ENCODE data around the gene GLP1R. TPM values are rescaled to one million over a fixed set of nuclear protein-coding genes. Genes with fewer than 3 reads are reported as not detected.

GLP1R gene
- total RNA-seq, 1 experiment from 2014 or later: not detected

GRCh38 chr6:39059496-39060310, 11.1 kb downstream of the GLP1R start:
- no peak for DNase-seq (ENCODE audit: low spot score)
- in situ Hi-C loops (cut with HindIII; ENCODE audit: low sequenced_read_pairs): no loop called here

GRCh38 chr6:39060467-39061160, 12.0 kb downstream of the GLP1R start:
- no peak for DNase-seq (ENCODE audit: low spot score)
- in situ Hi-C loops (cut with HindIII; ENCODE audit: low sequenced_read_pairs): no loop called here

GRCh38 chr6:39061182-39061581, 12.6 kb downstream of the GLP1R start:
- in situ Hi-C loops (cut with HindIII; ENCODE audit: low sequenced_read_pairs): no loop called here
- no peak for DNase-seq (ENCODE audit: low spot score)

- DNase-seq (ENCODE audit: low spot score): no peak
- in situ Hi-C loops (cut with HindIII; ENCODE audit: low sequenced_read_pairs): no loop called here
Observed at GRCh38 chr6:39061588-39061987, 13.0 kb downstream of the GLP1R start.

GRCh38 chr6:39062014-39062740, 13.6 kb downstream of the GLP1R start:
- no peak for DNase-seq (ENCODE audit: low spot score)
- in situ Hi-C loops (cut with HindIII; ENCODE audit: low sequenced_read_pairs): no loop called here

- in situ Hi-C loops (cut with HindIII; ENCODE audit: low sequenced_read_pairs): no loop called here
- no peak for DNase-seq (ENCODE audit: low spot score)
Observed at GRCh38 chr6:39063526-39063925, 14.9 kb downstream of the GLP1R start.

DNA sequence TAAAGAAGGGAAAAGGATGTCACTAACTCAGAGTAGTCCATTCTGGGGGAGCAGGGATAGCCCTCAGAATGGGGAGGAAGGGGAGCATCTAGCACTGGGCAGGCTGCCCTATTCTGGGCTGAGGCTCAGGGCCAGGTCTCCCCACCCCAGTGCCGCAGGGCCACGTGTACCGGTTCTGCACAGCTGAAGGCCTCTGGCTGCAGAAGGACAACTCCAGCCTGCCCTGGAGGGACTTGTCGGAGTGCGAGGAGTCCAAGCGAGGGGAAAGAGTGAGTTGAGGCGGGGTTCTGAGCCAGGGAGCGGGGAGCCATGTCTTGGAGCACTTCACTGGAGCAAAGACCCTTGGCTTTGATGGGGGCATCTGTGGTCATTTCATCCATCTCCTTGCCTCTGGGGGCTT, 17.0 kb downstream of the GLP1R start:
- in situ Hi-C loops (cut with HindIII; ENCODE audit: low sequenced_read_pairs): no loop called here
- no peak for DNase-seq (ENCODE audit: low spot score)

- no peak for DNase-seq (ENCODE audit: low spot score)
- in situ Hi-C loops (cut with HindIII; ENCODE audit: low sequenced_read_pairs): no loop called here
Observed at GRCh38 chr6:39068391-39068790, 19.8 kb downstream of the GLP1R start.

GRCh38 chr6:39072830-39073229, 24.2 kb downstream of the GLP1R start:
- in situ Hi-C loops (cut with HindIII; ENCODE audit: low sequenced_read_pairs): no loop called here
- DNase-seq (ENCODE audit: low spot score): no peak

DNA sequence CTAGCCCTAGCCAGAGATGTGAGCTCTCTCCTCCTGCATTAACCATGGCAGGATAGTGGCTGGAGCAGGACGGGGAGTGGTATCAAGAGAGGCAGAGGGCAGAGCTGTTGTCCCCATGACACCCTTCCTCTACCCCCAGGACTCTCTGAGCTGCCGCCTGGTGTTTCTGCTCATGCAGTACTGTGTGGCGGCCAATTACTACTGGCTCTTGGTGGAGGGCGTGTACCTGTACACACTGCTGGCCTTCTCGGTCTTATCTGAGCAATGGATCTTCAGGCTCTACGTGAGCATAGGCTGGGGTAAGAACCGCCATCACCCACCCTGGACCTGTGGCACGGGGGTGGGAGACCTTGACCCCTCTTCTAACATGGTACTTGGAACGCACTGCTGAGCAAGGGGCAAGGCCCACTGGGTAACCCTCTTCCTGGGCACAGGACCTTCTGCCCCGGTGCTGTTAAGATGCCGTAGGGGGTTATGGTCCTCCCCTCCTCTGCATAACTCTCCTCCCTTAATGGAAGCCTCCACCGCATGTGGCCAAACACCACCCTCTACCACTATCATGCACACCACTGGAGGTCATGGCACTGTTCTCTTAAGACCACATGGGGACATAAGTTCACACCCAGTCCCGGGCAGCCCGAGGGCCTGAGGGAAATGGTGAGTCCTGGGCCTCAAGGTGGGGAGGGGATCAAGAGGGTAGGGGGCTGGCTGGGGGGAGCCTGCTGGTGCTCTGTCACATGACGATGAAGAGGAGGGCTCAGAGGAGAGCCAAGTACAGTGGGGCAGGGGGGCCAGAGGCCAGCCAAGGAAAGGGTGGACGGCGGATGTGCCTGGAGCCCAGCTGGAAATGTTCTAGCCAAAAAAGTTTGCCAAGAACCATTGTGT, 25.1 kb downstream of the GLP1R start:
- in situ Hi-C loops (cut with HindIII; ENCODE audit: low sequenced_read_pairs): no loop called here
- no peak for DNase-seq (ENCODE audit: low spot score)

DNA sequence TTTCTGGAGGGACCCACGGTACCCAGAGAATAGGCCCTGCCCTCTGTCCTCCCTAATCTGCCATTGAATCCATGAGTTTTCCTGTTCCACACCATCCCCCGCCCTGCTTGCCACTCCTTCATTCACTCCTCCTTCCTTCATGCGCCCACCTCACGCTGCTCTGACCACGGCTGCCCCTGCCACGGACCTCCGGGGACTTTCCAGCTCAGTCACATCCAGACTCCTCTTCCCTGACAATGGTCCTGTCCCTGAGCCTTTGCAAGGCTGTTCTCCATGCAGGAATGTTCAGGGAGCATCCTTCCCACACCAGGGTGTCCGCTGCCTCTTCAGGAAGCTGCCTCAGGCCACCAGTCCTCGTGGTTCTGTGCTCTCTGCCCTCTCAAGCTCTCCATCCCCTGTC, 25.9 kb downstream of the GLP1R start:
- in situ Hi-C loops (cut with HindIII; ENCODE audit: low sequenced_read_pairs): no loop called here
- no peak for DNase-seq (ENCODE audit: low spot score)

DNA sequence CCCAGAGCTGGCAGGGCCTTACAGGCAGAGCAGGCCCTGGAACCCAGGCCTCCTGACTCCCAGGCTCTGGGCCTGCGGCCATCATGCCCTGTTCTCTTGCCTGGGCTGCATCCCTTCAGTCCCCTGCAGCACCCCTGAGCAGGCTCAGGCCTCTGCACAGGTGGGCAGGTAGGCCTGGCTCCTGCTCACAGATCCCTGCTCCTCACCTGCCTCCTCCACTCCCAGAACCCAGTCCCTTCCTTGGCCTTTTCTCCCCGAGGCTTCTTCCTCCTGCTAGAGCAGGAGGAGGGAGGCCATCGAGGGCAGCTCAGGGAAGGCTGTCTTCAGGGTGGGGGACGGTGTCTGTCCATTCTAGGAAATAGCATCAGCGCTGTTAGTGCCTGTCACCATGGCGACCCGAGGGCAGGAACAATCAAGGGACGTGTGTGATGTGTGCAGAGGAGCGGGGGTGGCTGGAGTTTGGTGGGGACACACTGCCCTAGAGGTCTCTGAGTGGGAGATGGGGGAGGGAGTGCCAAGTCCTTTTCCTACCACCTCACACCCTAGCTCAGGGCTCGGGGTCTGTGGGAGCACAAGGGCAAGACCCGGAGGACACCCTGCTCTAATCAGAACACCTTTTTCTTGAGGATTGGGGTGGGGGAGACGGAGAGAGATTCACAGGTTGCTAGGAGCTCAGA, 26.6 kb downstream of the GLP1R start:
- in situ Hi-C loops (cut with HindIII; ENCODE audit: low sequenced_read_pairs): no loop called here
- no peak for DNase-seq (ENCODE audit: low spot score)

GRCh38 chr6:39075807-39076622, 27.4 kb downstream of the GLP1R start:
- in situ Hi-C loops (cut with HindIII; ENCODE audit: low sequenced_read_pairs): no loop called here

GRCh38 chr6:39076623-39077535, 28.3 kb downstream of the GLP1R start:
- DNase-seq (ENCODE audit: low spot score): no peak
- in situ Hi-C loops (cut with HindIII; ENCODE audit: low sequenced_read_pairs): no loop called here

More at GRCh38 chr6:39075807-39076622, 27.4 kb downstream of the GLP1R start:
- no peak for DNase-seq (ENCODE audit: low spot score)

DNA sequence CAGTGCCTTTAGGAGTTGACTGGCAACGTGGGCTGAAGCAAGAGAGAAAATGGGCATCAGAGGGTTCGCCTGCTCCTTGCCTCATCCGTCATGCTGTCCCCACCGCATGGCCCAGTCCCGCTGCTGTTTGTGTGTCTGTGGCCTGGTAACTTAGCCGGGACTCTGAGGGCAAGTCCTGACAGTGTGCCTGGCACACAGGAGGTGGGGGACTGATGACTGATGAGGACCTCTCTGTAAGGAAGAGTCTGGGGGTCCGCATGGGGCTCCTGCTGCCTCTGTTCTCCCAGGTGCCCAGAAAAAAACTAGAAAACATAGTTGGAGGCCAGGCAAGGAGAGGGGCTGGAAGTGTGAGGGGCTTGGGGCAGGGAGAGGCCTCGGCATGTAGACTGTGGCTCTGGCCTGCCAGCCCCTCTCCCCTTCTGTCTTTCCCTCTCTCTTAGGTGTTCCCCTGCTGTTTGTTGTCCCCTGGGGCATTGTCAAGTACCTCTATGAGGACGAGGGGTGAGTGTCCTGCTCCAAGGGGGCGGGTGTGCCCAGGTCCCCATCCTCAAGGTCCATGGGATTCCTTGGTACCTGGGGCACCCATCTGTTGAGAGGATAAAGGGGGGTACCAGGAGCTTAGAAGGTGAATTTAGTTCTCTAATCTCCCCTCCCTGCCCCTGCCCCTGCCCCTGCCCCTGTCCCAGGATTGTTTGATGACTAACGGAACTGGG, 29.5 kb downstream of the GLP1R start:
- in situ Hi-C loops (cut with HindIII; ENCODE audit: low sequenced_read_pairs): no loop called here
- DNase-seq (ENCODE audit: low spot score): no peak

- DNase-seq (ENCODE audit: low spot score): no peak
- in situ Hi-C loops (cut with HindIII; ENCODE audit: low sequenced_read_pairs): no loop called here
Observed at GRCh38 chr6:39078695-39079094, 30.1 kb downstream of the GLP1R start.

All from G401 (cell line).